GM12801 (cell line): ENCODE measurements around the gene FLT1.

Source experiments
- CTCF ChIP-seq: IDR thresholded peaks from one replicate; pipeline ENCODE4 v1.5.1; 2011; ENCODE audit warnings: control low read depth; ENCODE audit not compliant: insufficient read length; ENCODE audit errors: extremely low read depth

The FLT1 gene

GRCh38 chr13:28532388-28533124 lies 37.6 kb upstream of the FLT1 start:
- TF ChIP-seq CTCF = no peak

GRCh38 chr13:28531845-28532387 lies 37.0 kb upstream of the FLT1 start:
- no peak for TF ChIP-seq CTCF

- no peak for TF ChIP-seq CTCF
Measured at GRCh38 chr13:28531077-28531844, 36.3 kb upstream of the FLT1 start.

GRCh38 chr13:28530729-28531076 lies 35.8 kb upstream of the FLT1 start:
- TF ChIP-seq CTCF = no peak

- no peak for TF ChIP-seq CTCF
Measured at GRCh38 chr13:28529836-28530235, 34.9 kb upstream of the FLT1 start.

- TF ChIP-seq CTCF = no peak
Measured at GRCh38 chr13:28528848-28529247, 33.9 kb upstream of the FLT1 start.

GRCh38 chr13:28528388-28528787 lies 33.5 kb upstream of the FLT1 start:
- TF ChIP-seq CTCF = no peak
